K562 (cell line): ENCODE data around the gene NTRK1. TPM values are rescaled to one million over a fixed set of nuclear protein-coding genes. Genes with fewer than 3 reads are reported as not detected.

Experiments used
- ATAC-seq: fragments of 200-7000 bp; cut with Tn5 transposase; 3 replicates; pipeline ENCODE4 v1.9.1; 2020; ENCODE audit warnings: moderate library complexity
- BruUV-seq: library from RNA; stranded (reverse); fragments of 400-500 nt; replicated peaks from 2 replicates; lab custom pipeline; 2021; lab: Mats Ljungman, UMichigan
- CTCF ChIA-PET: fragments of 300-600 bp; formaldehyde crosslinking; extraction: SDS; loops from one replicate; lab custom pipeline; 2021; ENCODE audit warnings: low intra/inter-chr PET ratio; lab: Yijun Ruan, JAX
- POLR2A ChIA-PET: fragments of 300-600, 350-650 bp; sonication (Branson Sonifier 250); formaldehyde crosslinking; extraction: SDS; loops from one replicate; lab custom pipeline; 2021; ENCODE audit warnings: antibody characterized with exemption, inconsistent platforms; lab: Yijun Ruan, JAX
- DNase-seq, 4 experiments: peaks; one replicate each; pipeline versions ENCODE4 v3.0.0 to v3.0.0-alpha.2; 2011 to 2018; ENCODE audit warnings: low spot score in 3 of 4, mixed read lengths in 3 of 4; ENCODE audit errors: extremely low read depth in 1 of 4
- FAIRE-seq: peaks from 2 replicates; lab custom pipeline; 2011; peaks lifted over from hg19 to GRCh38; lab: Jason Lieb, UNC
- H2AFZ ChIP-seq: 2 replicates; pipeline ENCODE4 v1.6.0; 2011; ENCODE audit warnings: low read depth, low read length, control low read depth, inconsistent platforms
- H3K27ac ChIP-seq: fragments of 200-600 bp; 3 replicates; pipeline ENCODE4 v1.8.0; 2011; ENCODE audit warnings: low read depth, mild to moderate bottlenecking, control low read depth, inconsistent platforms, low read length, moderate library complexity, mixed read lengths; ENCODE audit errors: extremely low read depth
- H3K27me3 ChIP-seq, 2 experiments: fragments of 300-600 bp in 1 of 2; 2 replicates in 1 of 2; 3 replicates in 1 of 2; pipeline versions ENCODE4 v1.6.0 to v1.8.0; 2011; ENCODE audit warnings: inconsistent platforms in 2 of 2, low read length in 2 of 2, mild to moderate bottlenecking in 1 of 2, mixed read lengths in 1 of 2, moderate library complexity in 1 of 2; ENCODE audit not compliant: control insufficient read depth in 2 of 2, insufficient read depth in 2 of 2
- H3K36me3 ChIP-seq: fragments of 300-600 bp; 3 replicates; pipeline ENCODE4 v1.8.0; 2011; ENCODE audit warnings: mild to moderate bottlenecking, low read length, inconsistent platforms; ENCODE audit not compliant: control insufficient read depth, insufficient read depth
- H3K4me1 ChIP-seq, 2 experiments: fragments of 200-600 bp in 1 of 2; replicated peaks in 1 of 2; 2 replicates in 1 of 2; 3 replicates in 1 of 2; pipeline versions ENCODE4 v1.5.1 to v1.8.0; 2011; ENCODE audit warnings: inconsistent platforms in 2 of 2, low read length in 2 of 2, mild to moderate bottlenecking in 1 of 2, mixed read lengths in 1 of 2, moderate library complexity in 1 of 2; ENCODE audit not compliant: control insufficient read depth in 2 of 2, insufficient read depth in 2 of 2
- H3K4me2 ChIP-seq: 2 replicates; pipeline ENCODE4 v1.6.1; 2011; ENCODE audit warnings: low read length, control low read depth, inconsistent platforms, mixed read lengths; ENCODE audit not compliant: insufficient read depth
- H3K4me3 ChIP-seq: fragments of 200-600 bp; sonication (generic), shearing (Covaris generic); 2 replicates; pipeline ENCODE4 v1.5.1; 2016; ENCODE audit warnings: control low read depth, inconsistent platforms
- H3K79me2 ChIP-seq: fragments of 200-600 bp; 3 replicates; pipeline ENCODE4 v1.8.0; 2011; ENCODE audit warnings: low read length, inconsistent platforms; ENCODE audit not compliant: control insufficient read depth, insufficient read depth
- H3K9ac ChIP-seq, 2 experiments: 2 replicates each; pipeline versions ENCODE4 v1.6.0 to v1.6.1; 2011; ENCODE audit warnings: low read depth in 2 of 2, low read length in 2 of 2, control low read depth in 1 of 2, inconsistent platforms in 1 of 2, mild to moderate bottlenecking in 1 of 2, mixed read lengths in 1 of 2; ENCODE audit not compliant: insufficient read depth in 1 of 2
- H3K9me1 ChIP-seq: one replicate; pipeline ENCODE4 v1.6.0; 2011; ENCODE audit warnings: inconsistent platforms, mild to moderate bottlenecking, low read length, moderate library complexity; ENCODE audit not compliant: control insufficient read depth, insufficient read depth
- H3K9me3 ChIP-seq: replicated peaks from 2 replicates; pipeline ENCODE4 v1.5.1; 2011; ENCODE audit warnings: low read depth, low read length, inconsistent platforms; ENCODE audit not compliant: control insufficient read depth, insufficient read depth
- H4K20me1 ChIP-seq: replicated peaks from 2 replicates; pipeline ENCODE4 v1.6.1; 2011; ENCODE audit warnings: low read length, inconsistent platforms, mixed read lengths; ENCODE audit not compliant: control insufficient read depth, insufficient read depth
- CEBPG ChIP-seq, 3 experiments: fragments of 200-800 bp in 1 of 3; sonication (Bioruptor generic) in 1 of 3; sonication (generic) in 1 of 3; formaldehyde crosslinking in 1 of 3; IDR thresholded peaks in 2 of 3; conservative IDR thresholded peaks in 1 of 3; 2 replicates each; pipeline versions ENCODE4 v1.6.1 to v1.8.0; 2016 to 2022; ENCODE audit warnings: missing compliant biosample characterization in 2 of 3, missing genetic modification characterization in 2 of 3, mild to moderate bottlenecking in 1 of 3, missing genetic modification reagents in 1 of 3
- CGGBP1 ChIP-seq: fragments of 250-450 bp; sonication (Bioruptor Pico); IDR thresholded peaks from 2 replicates; pipeline ENCODE4 v1.9.0; 2021; ENCODE audit warnings: mild to moderate bottlenecking
- COPS2 ChIP-seq: fragments of 450-650 bp; conservative IDR thresholded peaks from 2 replicates; pipeline ENCODE4 v1.6.1; 2016; ENCODE audit warnings: mild to moderate bottlenecking, moderate library complexity
- CTCFL ChIP-seq: IDR thresholded peaks from 2 replicates; pipeline ENCODE4 v1.6.1; 2011; ENCODE audit warnings: borderline replicate concordance, low read depth, mild to moderate bottlenecking, moderate library complexity, low read length; ENCODE audit not compliant: insufficient read depth, poor library complexity, severe bottlenecking
- FOXM1 ChIP-seq, 2 experiments: fragments of 450-650 bp in 1 of 2; sonication (generic) in 1 of 2; formaldehyde crosslinking in 1 of 2; IDR thresholded peaks; 2 replicates each; pipeline versions ENCODE4 v1.6.1 to v1.9.0; 2017 to 2022; ENCODE audit warnings: low read depth in 2 of 2, mild to moderate bottlenecking in 2 of 2, missing genetic modification reagents in 1 of 2, moderate library complexity in 1 of 2
- FOXO4 ChIP-seq: fragments of 450-650 bp; formaldehyde crosslinking; IDR thresholded peaks from 2 replicates; pipeline ENCODE4 v1.4.0; 2020; ENCODE audit warnings: mild to moderate bottlenecking, moderate library complexity
- RHOXF2B ChIP-seq: fragments of 250-450 bp; sonication (Bioruptor Pico); conservative IDR thresholded peaks from 2 replicates; pipeline ENCODE4 v1.5.1; 2021
- SAP30 ChIP-seq: fragments of 200-600 bp; sonication (generic); IDR thresholded peaks from 2 replicates; pipeline ENCODE4 v1.6.1; 2012; ENCODE audit warnings: borderline replicate concordance, low read depth, mild to moderate bottlenecking, moderate library complexity, low read length, control low read depth, inconsistent platforms; ENCODE audit not compliant: insufficient read depth, poor library complexity, severe bottlenecking
- SIN3A ChIP-seq, 2 experiments: fragments of 150-350 bp in 1 of 2; IDR thresholded peaks; 2 replicates each; pipeline ENCODE4 v1.6.1; 2011 to 2016; ENCODE audit warnings: borderline replicate concordance in 2 of 2, low read depth in 2 of 2, low read length in 2 of 2, mild to moderate bottlenecking in 2 of 2, moderate library complexity in 2 of 2; ENCODE audit not compliant: control insufficient read depth in 1 of 2
- SP2 ChIP-seq: IDR thresholded peaks from 2 replicates; pipeline ENCODE4 v1.6.1; 2011; ENCODE audit warnings: mild to moderate bottlenecking, low read depth, low read length, moderate library complexity; ENCODE audit not compliant: poor library complexity, severe bottlenecking; ENCODE audit errors: extremely low read depth
- WGBS: fragments of 100-300 bp; shearing (Covaris generic); methylation state at CpG from one replicate; pipeline ENCODE4 v1.1.6; 2016; ENCODE audit warnings: low coverage, mixed read lengths; ENCODE audit not compliant: insufficient coverage; ENCODE audit errors: missing lambda C conversion rate; 5-methylcytosine and 5-hydroxymethylcytosine counted together
- in situ Hi-C: fragments of 300-500 bp; cut with MboI; formaldehyde crosslinking; loops from 4 replicates; pipeline ENCODE4 v1.15.0; 2018; ENCODE audit warnings: inconsistent platforms, mixed read lengths
- intact Hi-C: fragments of 100-400 bp; cut with micrococcal nuclease; formaldehyde crosslinking; loops from 2 replicates; pipeline ENCODE4 v1.14.2; 2022
- polyA plus RNA-seq, 8 experiments: library from polyadenylated mRNA; depleted of rRNA in 4 of 8; stranded (reverse) in 5 of 8; unstranded in 3 of 8; fragments of >200 nt; fragmentation: Nextera tagmentation in 2 of 8; fragmentation: Illumina TruSeq in 1 of 8; extraction: Ambion mirVana in 2 of 8; extraction: Trizol in 1 of 8; gene quantifications; 2 replicates each; pipeline versions ENCODE4 v1.2.1 to v1.2.3, GENCODE V29; 2011 to 2014; ENCODE audit warnings: inconsistent platforms in 1 of 8, missing spikeins in 1 of 8
- total RNA-seq, 7 experiments: library from RNA; depleted of rRNA in 6 of 7; stranded (reverse); fragments of >200 nt in 6 of 7; fragmentation: Illumina TruSeq in 2 of 7; extraction: Trizol in 2 of 7; gene quantifications; 2 replicates each; pipeline versions ENCODE4 v1.2.1 to v1.2.3, GENCODE V29; 2011 to 2021; ENCODE audit warnings: low replicate concordance in 1 of 7

NTRK1 gene
- total and polyA plus RNA-seq, 9 of the 15 experiments (the other 6 are each of a cell fraction or from before 2014, with no cell fraction given) = 0.46 to 30.0 (median 7.9) TPM

- no peak for FAIRE-seq
- Histone ChIP-seq H3K9ac (no peak overlapping the region), H3K9me3 (no peaks in the 10 kb centered on the region), H3K4me2 (no peak overlapping the region), H3K4me3 (no peak overlapping the region), H3K27me3 (peaks cover 17 to 22% of the 10 kb centered on the region in 2 experiments; a peak in 4 of 5 replicates), H3K4me1 (peaks cover 3 to 6% of the 10 kb centered on the region in 2 experiments; a peak in 3 of 5 replicates), H3K9me1 (no peaks in the 10 kb centered on the region), H4K20me1 (no peaks in the 10 kb centered on the region), H2AFZ (no peak overlapping the region), H3K27ac (no peak overlapping the region), H3K79me2 (no peaks in the 10 kb centered on the region), H3K36me3 (no peaks in the 10 kb centered on the region)
- ChIA-PET POLR2A (interaction anchor here (0.6 kb wide), 1 partner anchor 30 kb away, joined by 3 read pairs; no protein-coding TSS in a partner anchor), CTCF (interaction anchor here (0.5 kb wide), 1 partner anchor 37 kb away, joined by 3 read pairs; no protein-coding TSS in a partner anchor)
- TF ChIP-seq FOXM1 (IDR thresholded peaks at IDR 0.05; ENCODE audit: low read depth) (no peak), FOXM1 (CRISPR knock-in tag; IDR thresholded peaks at IDR 0.05; ENCODE audit: low read depth) (no peak), CGGBP1 (CRISPR knock-in tag) (no peak), SP2 (no peak), CTCFL (no peak), CEBPG (CRISPR knock-in tag; IDR thresholded peaks at IDR 0.05) (no peak), CEBPG (tag; conservative IDR thresholded peaks at IDR 0.05 in 1 of 2, IDR thresholded peaks at IDR 0.05 in 1 of 2) (no peak), RHOXF2B (CRISPR knock-in tag) (no peak), FOXO4 (CRISPR knock-in tag) (no peak), SIN3A (IDR thresholded peaks at IDR 0.05; ENCODE audit: borderline replicate concordance in 2 of 2, control insufficient read depth in 1 of 2, low read depth in 2 of 2, low read length in 2 of 2) (no peak), COPS2 (no peak), SAP30 (no peak)
- BruUV-seq = no TSS peak
- no peak for DNase-seq
- in situ Hi-C loops = no loop called here
- WGBS = 0% methylated on average over 3 of the region's 3 CpGs
- intact Hi-C loops = loop anchor here (5.0 kb wide), 1 partner anchor 37 kb away; no protein-coding TSS in a partner anchor
- no peak for ATAC-seq
These were observed 26.3 kb upstream of the NTRK1 start for GRCh38 chr1:156834322-156834721.
